NCI-H1092 treated with DMSO at 0.1 percent for 48 hours (cell line): ENCODE data around the gene SRM.
"Not testable (repeated sequence)": the region's sequence is repeated elsewhere in the genome, so short reads cannot be mapped to it uniquely, and the experiment has no call there.

Experiments
- DNase-seq: peaks from one replicate; lab custom pipeline; 2025; lab: John Stamatoyannopoulos, UW

The SRM gene

GRCh38 chr1:11064942-11065341 is 5.1 kb upstream of the SRM start:
- DNase-seq = no peak

- not testable (repeated sequence) for DNase-seq
These were observed 4.2 kb upstream of the SRM start for GRCh38 chr1:11063937-11064537.

DNA sequence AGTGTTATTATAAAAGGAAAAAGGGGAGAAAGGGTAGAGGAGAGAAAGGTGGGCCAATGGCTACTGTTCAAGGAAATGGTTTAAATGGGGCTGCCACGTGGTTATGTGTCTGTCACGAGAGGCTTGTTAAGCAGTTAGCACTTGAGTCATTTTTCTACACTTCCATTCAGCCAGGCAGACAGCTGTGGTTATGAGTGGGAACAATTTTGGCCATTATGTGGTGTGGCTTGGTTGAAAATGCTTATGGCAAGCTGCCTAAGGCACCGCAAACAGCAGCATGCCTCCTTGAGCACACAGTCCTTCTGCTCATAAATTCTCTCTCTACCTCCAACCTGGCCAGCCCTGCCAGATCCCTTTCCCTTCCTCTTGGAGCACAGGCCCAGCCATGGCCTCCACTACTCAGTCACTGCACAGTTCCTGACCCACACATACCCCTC is 3.2 kb upstream of the SRM start:
- DNase-seq = peak; percentile 64

DNA sequence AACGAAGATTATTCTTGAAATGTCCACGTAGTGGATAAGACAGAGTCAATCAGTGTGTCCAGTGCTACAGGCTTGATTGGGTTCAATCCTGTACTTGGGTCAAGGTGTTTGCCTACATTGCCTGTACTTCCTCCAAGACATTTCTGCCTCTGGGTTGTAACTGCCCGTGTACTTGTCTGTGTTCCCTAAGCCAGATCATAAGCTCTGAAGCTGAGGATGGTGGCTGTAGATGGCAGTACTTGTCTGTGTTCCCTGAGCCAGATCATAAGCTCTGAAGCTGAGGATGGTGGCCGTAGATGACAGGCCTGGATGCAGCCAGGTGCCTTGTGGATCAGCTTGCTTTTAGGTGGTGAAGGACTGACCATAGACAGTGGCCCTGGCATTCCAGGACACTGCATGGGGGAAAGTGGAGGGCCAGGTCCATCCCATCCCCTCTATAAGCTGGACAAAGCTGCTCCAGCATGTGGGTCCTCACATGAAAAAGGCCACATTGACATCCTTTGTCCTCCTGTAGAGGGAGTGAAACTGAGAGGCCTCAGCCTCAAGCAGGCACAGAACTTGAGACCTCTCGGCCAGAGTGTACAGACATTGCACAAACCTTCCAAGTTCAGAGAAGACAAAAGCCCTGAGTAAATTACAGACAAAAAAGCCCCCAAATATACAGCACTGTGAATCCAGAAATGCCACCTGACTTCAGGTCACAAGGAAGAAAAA is 2.0 kb upstream of the SRM start:
- DNase-seq = no peak

- DNase-seq = no peak
These were observed 457 bp downstream of the SRM start for GRCh38 chr1:11059155-11059967.

GRCh38 chr1:11058595-11059154 is 1.1 kb downstream of the SRM start:
- peak; percentile 37 for DNase-seq

DNA sequence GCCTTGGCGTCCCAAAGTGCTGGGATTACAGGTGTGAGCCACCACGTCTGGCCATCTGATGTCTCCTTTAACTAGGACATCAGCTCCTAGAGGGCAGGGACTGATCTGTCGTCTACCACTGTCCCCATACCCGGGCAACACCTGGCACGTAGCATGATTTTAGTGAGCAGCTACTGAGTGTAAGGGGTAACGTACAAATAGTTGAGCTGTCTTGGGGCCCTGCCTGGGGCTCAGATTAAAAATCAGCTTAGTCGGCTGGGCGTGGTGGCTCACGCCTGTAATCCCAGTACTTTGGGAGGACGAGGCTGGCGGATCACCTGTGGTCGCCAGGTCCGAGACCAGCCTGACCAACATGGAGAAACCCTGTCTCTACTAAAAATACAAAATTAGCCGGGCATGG is 1.8 kb downstream of the SRM start:
- no peak for DNase-seq

GRCh38 chr1:11057477-11057876 is 2.3 kb downstream of the SRM start:
- DNase-seq = no peak

- no peak for DNase-seq
These were observed 3.3 kb downstream of the SRM start for GRCh38 chr1:11056504-11056903.

GRCh38 chr1:11055676-11056075 is 4.1 kb downstream of the SRM start:
- no peak for DNase-seq

DNA sequence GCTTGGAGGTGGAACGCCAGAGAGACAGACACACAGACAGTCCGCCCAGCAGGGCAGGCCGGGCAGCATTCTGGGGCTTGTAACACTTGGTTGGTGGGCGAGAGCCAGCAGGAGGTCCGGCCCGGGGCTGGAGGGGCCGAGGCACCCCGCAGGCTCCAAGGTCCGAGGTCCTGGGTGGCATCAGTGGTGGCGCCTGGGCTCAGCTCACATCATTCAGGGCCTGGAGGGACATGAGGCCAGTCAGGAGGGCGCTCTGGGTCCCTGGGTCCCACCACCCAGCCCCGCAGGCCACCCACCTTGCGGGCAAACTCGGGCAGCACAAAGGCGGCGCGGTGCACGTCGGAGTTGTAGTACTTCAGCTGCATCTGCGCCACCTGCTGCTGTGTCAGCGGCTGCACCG is 5.2 kb downstream of the SRM start:
- no peak for DNase-seq

DNA sequence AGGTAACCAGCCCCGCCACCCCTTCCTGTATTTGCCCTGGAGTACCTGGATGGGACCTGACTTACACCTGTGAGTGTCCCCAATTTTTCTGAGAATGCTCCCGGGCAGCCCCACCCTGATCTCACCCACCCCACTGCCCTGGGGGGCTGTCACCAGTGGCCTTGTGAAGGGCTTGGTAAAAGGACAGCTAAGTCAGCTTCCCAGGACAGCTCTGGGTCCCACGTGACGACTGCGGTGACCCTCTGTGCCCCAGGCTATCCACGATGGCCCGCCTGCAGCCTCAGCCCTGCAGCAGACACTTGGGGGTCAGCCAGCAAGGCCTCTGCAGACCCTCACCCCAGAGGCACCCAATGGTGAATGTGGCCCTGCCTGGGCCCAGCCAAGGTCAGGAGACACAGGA is 5.6 kb downstream of the SRM start:
- no peak for DNase-seq

- DNase-seq = no peak
These were observed 6.1 kb downstream of the SRM start for GRCh38 chr1:11053758-11054137.

DNA sequence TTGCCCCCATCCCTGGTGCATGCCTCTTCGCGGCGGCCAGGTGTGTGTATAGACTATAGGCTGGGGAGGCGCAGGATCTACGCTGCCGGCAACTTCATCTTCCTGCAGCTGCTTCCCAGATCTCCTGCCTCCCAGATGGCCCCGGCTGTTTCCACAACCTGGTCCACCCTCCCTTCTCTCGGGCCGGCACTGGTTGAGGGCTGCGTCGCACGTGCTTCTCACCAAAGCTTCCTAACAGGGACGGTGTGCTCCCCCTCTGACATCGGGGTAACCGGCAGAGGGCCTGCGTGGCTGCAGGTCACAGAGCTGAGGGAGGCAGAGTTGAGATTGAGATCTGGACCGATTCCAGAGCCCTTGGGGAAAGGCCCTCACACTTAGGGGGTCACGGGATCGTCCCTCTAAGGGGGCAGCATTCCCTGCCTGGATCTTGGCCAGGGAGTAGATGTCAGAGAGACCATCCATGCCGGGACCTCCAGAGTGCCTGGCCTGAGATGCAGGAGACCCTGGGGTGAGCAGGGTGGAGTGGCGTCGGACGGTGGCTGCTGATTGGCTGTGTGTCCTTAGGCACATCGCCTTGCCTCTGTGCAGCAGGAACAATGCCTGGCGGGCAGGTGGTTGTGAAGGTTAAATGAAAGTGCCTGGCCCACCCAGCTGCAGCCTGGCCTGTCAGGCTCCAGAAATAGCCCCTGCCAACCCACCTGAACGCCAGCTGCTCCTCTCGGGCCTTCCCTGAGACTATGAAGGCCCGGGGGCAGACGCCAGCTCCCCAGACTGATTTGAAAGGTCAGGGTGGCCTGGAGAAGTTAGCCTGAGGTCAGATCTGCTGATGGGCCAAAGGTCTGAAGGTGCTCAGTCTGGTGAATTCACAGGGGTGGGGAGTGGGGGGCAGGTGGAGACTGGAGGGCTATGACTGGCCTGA is 6.7 kb downstream of the SRM start:
- peak; percentile 65 for DNase-seq

DNA sequence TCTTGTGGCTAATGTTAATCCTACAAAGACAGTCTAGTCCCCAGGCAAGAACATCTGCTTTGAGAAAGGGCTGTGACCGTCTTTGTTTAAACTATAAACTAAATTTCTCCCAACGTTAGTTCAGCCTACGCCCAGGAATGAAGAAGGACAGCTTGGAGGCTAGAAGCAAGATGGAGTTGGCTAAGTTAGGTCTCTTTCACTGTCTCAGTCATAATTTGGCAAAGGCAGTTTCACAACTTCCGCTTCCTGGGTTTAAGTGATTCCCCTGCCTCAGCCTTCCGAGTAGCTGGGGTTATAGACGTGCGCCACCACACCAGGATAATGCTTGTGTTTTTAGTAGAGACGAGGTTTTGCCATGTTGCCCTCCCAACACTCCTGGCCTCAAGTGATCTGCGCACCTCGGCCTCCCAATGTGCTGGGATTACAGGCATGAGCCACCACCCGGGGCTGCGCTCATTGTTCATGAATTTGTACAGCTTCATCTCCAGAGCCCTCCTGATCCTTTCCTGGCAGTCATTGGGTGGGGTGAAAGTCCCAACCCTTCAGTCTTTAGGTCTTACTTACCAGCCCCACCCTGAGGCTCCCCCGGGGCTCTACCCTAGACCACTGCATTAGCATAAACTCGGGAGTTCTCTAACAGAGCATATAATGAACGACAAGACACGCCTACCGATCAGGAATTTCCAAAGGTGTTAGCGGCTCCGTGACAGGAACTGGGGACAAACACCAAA is 7.9 kb downstream of the SRM start:
- no peak for DNase-seq

GRCh38 chr1:11051121-11051520 is 8.7 kb downstream of the SRM start:
- DNase-seq = not testable (repeated sequence)

DNA sequence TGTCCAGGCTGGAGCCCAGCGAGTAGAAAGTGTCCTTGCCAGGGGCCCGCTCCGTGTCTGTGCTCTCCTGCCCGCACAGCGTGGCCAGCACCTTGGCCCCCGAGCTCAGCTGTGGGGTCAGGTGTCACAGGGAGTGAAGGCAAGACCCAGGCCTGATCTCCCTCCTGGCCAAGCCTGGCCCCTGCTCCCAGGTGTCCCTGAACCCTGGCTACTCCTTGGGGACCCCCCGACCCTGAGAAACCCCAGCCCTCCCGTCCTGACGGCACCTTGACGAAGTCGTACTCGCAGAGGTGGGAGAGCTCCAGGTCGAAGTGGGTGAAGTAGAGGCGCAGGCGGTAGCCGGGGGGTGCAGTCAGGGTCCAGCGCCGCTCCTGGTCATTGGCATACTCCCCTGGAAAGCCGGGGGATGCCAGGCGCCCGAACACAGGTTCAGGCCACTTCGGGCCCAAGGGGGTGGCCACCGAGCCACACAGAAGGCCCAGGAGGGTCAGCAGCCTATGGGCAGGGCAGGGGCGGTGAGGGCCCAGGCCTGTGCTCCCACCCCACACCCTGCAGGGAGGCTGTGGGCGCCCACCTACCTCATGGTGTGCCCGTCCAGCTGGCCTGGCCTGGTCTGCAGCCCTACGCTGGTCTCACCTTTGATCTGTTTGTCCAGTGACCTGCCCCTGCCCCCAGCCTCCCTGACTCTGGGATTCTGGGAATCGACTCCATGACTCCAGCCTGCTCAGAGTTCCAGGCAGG is 13.0 kb downstream of the SRM start, which contains the start of gene MASP2:
Gene MASP2 (minus strand): TSS at position 615 of the 741 bp plus-strand sequence. CDS start 32 bp downstream, at position 583.
- DNase-seq = no peak

DNA sequence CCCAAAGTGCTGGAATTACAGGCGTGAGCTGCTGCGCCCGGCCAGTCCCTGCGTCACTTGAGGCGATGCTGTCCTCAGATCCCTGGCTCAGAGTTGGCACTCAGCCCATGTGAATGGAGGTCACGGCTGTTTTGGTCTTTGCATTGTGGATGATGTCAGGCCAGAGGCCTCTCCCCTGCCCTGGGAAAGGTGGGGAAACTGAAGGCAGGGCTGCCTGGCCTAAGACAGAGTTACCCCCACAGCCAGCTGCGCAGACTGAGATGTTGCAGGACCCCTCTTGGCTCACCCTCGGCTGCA is 13.6 kb downstream of the SRM start:
- no peak for DNase-seq

GRCh38 chr1:11045428-11046269 is 14.2 kb downstream of the SRM start:
- DNase-seq = no peak
